Right lobe of liver (tissue), 4 donors: ENCODE results near the gene COMMD1.

Experiments
- POLR2A ChIP-seq: fragments of 450-650 bp; IDR thresholded peaks from one replicate; pipeline ENCODE4 v1.6.1; 2017; ENCODE audit warnings: antibody characterized with exemption, mild to moderate bottlenecking
- TF ChIP-seq, protein P1 (sequence below), 4 donors: fragments of 200-600 bp in 3 of 4; fragments of 450-650 bp in 1 of 4; IDR thresholded peaks; one replicate each; pipeline versions ENCODE4 v1.5.1 to v1.8.0; 2016 to 2022; ENCODE audit warnings: antibody characterized with exemption in 4 of 4, mild to moderate bottlenecking in 2 of 4
- donor health status: DM: no; HTN: no; CAD: no.
- donor health status: DM: no; HTN: no; CAD: no.
- donor health status: DM: no; HTN: yes; CAD: no.

DNA sequence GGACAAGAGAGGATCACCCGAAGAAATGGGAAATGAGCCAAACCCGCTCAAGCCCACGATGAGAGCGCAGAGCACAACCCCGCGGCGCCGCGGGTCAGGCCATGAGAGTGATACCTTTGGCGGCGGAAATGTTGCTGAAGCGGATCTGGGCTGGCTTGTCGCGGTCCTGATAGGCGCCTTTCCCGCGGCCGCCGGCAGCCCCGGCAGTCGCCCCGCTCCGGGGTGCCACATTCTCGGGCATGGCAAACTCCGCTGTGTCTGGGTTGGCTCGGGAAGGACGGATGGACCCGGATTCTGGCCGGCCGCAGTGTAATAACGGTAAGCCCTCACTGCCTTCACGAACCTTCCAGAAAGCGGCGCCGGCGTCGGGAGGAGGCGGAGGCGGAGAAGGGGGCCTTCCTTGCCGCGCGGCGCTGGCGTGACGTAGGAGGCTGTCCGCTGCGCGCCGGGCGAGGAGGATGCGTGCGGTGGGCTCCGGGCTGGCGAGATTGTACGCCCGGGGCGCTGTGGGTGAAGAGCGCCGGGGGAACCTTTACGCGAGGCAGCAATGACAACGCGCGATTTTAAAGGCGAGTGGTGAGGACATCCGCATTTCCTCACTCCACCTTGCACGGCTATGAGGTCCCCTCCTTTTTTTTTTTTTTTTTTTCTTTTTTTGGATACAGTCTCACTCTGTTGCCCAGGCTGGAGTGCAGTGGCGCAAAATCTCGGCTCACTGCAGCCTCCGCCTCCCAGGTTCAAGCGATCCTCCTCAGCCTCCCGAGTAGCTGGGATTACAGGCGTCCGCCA is 17.0 kb upstream of the COMMD1 start, which contains the start of gene CCT4:
- TF ChIP-seq, protein P1, sequence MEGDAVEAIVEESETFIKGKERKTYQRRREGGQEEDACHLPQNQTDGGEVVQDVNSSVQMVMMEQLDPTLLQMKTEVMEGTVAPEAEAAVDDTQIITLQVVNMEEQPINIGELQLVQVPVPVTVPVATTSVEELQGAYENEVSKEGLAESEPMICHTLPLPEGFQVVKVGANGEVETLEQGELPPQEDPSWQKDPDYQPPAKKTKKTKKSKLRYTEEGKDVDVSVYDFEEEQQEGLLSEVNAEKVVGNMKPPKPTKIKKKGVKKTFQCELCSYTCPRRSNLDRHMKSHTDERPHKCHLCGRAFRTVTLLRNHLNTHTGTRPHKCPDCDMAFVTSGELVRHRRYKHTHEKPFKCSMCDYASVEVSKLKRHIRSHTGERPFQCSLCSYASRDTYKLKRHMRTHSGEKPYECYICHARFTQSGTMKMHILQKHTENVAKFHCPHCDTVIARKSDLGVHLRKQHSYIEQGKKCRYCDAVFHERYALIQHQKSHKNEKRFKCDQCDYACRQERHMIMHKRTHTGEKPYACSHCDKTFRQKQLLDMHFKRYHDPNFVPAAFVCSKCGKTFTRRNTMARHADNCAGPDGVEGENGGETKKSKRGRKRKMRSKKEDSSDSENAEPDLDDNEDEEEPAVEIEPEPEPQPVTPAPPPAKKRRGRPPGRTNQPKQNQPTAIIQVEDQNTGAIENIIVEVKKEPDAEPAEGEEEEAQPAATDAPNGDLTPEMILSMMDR (IDR thresholded peaks at IDR 0.05) = no peak
- peak; percentile 83 for TF ChIP-seq POLR2A
